SJSA1 (cell line): Measurements from ENCODE around the gene NT5DC1. TPM values are rescaled to one million over a fixed set of nuclear protein-coding genes. Genes with fewer than 3 reads are reported as not detected.

Source experiments
- DNase-seq, 2 experiments: peaks; one replicate each; pipeline ENCODE4 v3.0.0-alpha.2; 2015 to 2020; ENCODE audit warnings: low spot score in 2 of 2, low read depth in 1 of 2
- H3K27ac ChIP-seq: fragments of 250-450 bp; sonication (Bioruptor Pico); 2 replicates; pipeline ENCODE4 v1.5.1; 2020; ENCODE audit warnings: mild to moderate bottlenecking, moderate library complexity
- H3K27me3 ChIP-seq: fragments of 250-450 bp; sonication (Bioruptor Pico); replicated peaks from 2 replicates; pipeline ENCODE4 v1.5.1; 2020; ENCODE audit warnings: mild to moderate bottlenecking, moderate library complexity
- H3K36me3 ChIP-seq: fragments of 250-450 bp; sonication (Bioruptor Pico); 2 replicates; pipeline ENCODE4 v1.5.1; 2020; ENCODE audit warnings: mild to moderate bottlenecking
- H3K4me1 ChIP-seq: fragments of 250-450 bp; sonication (Bioruptor Pico); replicated peaks from 2 replicates; pipeline ENCODE4 v1.6.1; 2021; ENCODE audit warnings: mild to moderate bottlenecking
- H3K4me3 ChIP-seq: fragments of 250-450 bp; sonication (Bioruptor Pico); 2 replicates; pipeline ENCODE4 v1.5.1; 2020; ENCODE audit warnings: mild to moderate bottlenecking
- H3K9me3 ChIP-seq: fragments of 250-450 bp; sonication (Bioruptor Pico); replicated peaks from 2 replicates; pipeline ENCODE4 v1.5.1; 2020; ENCODE audit warnings: mild to moderate bottlenecking
- total RNA-seq: library from RNA; depleted of rRNA; stranded (reverse); fragments of >200 nt; shearing (Covaris generic); gene quantifications from 2 replicates; pipeline ENCODE4 v1.2.3, GENCODE V29; 2014; rRNA removed

Gene NT5DC1
- total RNA-seq, 1 experiment from 2014 or later = 10.0 TPM

DNA sequence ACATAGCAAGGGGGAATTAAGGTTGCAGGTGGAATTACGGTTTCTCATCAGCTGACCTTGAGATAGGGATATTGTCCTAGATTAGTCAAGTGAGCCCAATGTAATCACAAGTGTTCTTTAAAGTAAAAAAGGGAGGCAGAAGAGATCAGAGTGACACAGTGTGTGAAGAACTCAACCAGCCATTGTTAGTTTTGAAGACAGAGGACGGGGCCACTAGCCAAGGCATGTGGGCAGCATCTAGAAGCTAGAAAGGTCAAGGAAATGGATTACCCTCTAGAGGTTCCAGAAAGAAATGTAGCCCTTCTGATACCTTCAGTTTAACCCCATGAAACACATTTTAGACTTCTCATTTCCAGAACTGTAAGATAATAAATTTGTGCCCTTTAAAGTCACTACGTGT, 197.6 kb downstream of the NT5DC1 start:
- Histone ChIP-seq H3K4me3 (no peak overlapping the region), H3K4me1 (no peaks in the 10 kb centered on the region), H3K36me3 (no peaks in the 10 kb centered on the region), H3K9me3 (peaks cover 10% of the 10 kb centered on the region; the same call in 1 of the 2 replicates), H3K27ac (no peak overlapping the region), H3K27me3 (no peaks in the 10 kb centered on the region)
- DNase-seq = no peak

DNA sequence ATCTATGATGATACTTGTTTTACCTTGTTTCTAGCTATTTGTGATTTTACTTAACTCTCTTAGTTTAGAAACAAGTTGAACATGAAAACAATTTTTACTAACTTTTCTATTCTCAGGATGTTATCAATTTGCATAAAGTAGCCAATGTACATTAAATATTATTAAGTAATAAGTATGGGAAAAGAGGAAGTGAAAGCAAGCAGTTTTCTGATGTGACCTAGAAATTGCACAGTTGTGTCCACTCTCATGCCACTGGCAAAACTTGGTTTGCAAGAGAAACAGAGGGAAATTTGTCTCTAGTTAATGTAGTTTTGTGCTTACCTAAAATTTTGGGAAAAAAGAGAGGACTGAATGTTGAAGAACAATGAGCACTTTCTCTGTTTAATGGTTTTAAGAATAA, 198.3 kb downstream of the NT5DC1 start:
- H3K9me3 ChIP-seq = peaks cover 10% of the 10 kb centered on the region; the same call in 1 of the 2 replicates
- no peaks in the 10 kb centered on the region for H3K27me3 ChIP-seq
- H3K4me3 ChIP-seq = no peak overlapping the region
- no peak overlapping the region for H3K27ac ChIP-seq
- H3K4me1 ChIP-seq = no peaks in the 10 kb centered on the region
- no peak for DNase-seq
- H3K36me3 ChIP-seq = no peaks in the 10 kb centered on the region

Other genes starting within 250 kb of the NT5DC1 start
- gene FRK, start 40.0 kb upstream of the NT5DC1 start, total RNA-seq = 0.66 and 0.91 TPM in 2 replicates
- 0.32 TPM in 1 of 2 replicates, not detected in the other for gene COL10A1, start 25.3 kb downstream of the NT5DC1 start, total RNA-seq
- gene TSPYL4, start 153.2 kb downstream of the NT5DC1 start, total RNA-seq = 16.7 and 23.1 TPM in 2 replicates
- gene TSPYL1, start 179.1 kb downstream of the NT5DC1 start, total RNA-seq = 58.7 and 65.1 TPM in 2 replicates